Gastroesophageal sphincter (tissue), 3 donors: ENCODE measurements around the gene DYSF.

Experiments used
- CTCF ChIP-seq, 4 experiments: fragments of 200-600 bp in 2 of 4; fragments of 450-650 bp in 2 of 4; sonication (generic) in 1 of 4; IDR thresholded peaks; one replicate each; pipeline ENCODE4 v1.5.1; 2017 to 2019; ENCODE audit warnings: antibody characterized with exemption in 4 of 4, mild to moderate bottlenecking in 2 of 4, moderate library complexity in 2 of 4
- POLR2A ChIP-seq, 2 donors: fragments of 450-650 bp; IDR thresholded peaks; one replicate each; pipeline ENCODE4 v1.6.1; 2017; ENCODE audit warnings: antibody characterized with exemption in 2 of 2, mild to moderate bottlenecking in 2 of 2, moderate library complexity in 1 of 2
- POLR2AphosphoS5 ChIP-seq: sonication (generic); formaldehyde crosslinking; IDR thresholded peaks from one replicate; pipeline ENCODE4 v1.6.1; 2017; ENCODE audit warnings: antibody characterized with exemption

DNA sequence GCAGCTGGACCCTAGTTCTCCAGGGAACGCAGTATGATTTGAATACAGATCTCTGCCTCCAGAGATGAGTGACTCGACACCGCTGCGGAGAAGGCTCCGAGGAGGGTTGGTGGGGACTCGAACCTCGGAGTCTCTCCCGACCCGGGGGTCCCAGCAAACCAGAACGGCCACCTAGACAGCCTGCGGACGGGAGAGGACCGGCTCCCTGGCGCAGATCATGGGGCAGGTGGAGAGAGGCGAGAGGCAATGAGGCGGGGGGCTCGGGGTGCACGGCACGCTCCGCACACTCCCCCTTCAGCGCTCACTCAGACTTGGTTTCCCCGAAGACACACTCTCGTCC is 12.6 kb downstream of the DYSF start:
- TF ChIP-seq CTCF (IDR thresholded peaks at IDR 0.05) (no peak), POLR2A (IDR thresholded peaks at IDR 0.05) (no peak), POLR2AphosphoS5 (no peak)
